H1 (cell line): ENCODE results near the gene SLC23A3.

Source experiments
- CTCF ChIP-seq, 3 experiments: IDR thresholded peaks; 1 replicate in 2 of 3; 2 replicates in 1 of 3; pipeline versions ENCODE4 v1.5.1 to v1.6.1; 2011; ENCODE audit warnings: low read length in 3 of 3, mild to moderate bottlenecking in 3 of 3, inconsistent platforms in 2 of 3, low read depth in 1 of 3, moderate library complexity in 1 of 3; ENCODE audit not compliant: insufficient read depth in 1 of 3; ENCODE audit errors: control extremely low read depth in 1 of 3
- HDAC2 ChIP-seq, 2 experiments: fragments of 300-600 bp in 1 of 2; sonication (generic) in 1 of 2; IDR thresholded peaks; 2 replicates each; pipeline ENCODE4 v1.6.1; 2011 to 2012; ENCODE audit warnings: low read depth in 2 of 2, low read length in 2 of 2, mild to moderate bottlenecking in 2 of 2, moderate library complexity in 2 of 2, borderline replicate concordance in 1 of 2, inconsistent platforms in 1 of 2
- MAX ChIP-seq: IDR thresholded peaks from 2 replicates; pipeline ENCODE4 v1.6.1; 2012; ENCODE audit warnings: inconsistent platforms
- PHF8 ChIP-seq: fragments of 200-600 bp; sonication (generic); conservative IDR thresholded peaks from 2 replicates; pipeline ENCODE4 v1.7.1; 2012; ENCODE audit warnings: low read depth, mild to moderate bottlenecking, inconsistent platforms, low read length, moderate library complexity
- POLR2A ChIP-seq, 2 experiments: IDR thresholded peaks; 1 replicate in 1 of 2; 2 replicates in 1 of 2; pipeline ENCODE4 v1.6.1; 2011; ENCODE audit warnings: low read depth in 2 of 2, low read length in 2 of 2, mild to moderate bottlenecking in 2 of 2; ENCODE audit errors: control extremely low read depth in 1 of 2
- POLR2AphosphoS5 ChIP-seq: IDR thresholded peaks from 2 replicates; pipeline ENCODE4 v1.6.1; 2011; ENCODE audit warnings: low read depth, low read length
- SP4 ChIP-seq: IDR thresholded peaks from 2 replicates; pipeline ENCODE4 v1.6.1; 2012; ENCODE audit warnings: low read length, inconsistent platforms
- USF2 ChIP-seq: IDR thresholded peaks from 2 replicates; pipeline ENCODE4 v1.6.1; 2011; ENCODE audit warnings: low read length, improper control_type of control experiment

- no peak for TF ChIP-seq CTCF (IDR thresholded peaks at IDR 0.05; ENCODE audit: control extremely low read depth in 1 of 3, insufficient read depth in 1 of 3, low read depth in 1 of 3, low read length in 3 of 3)
- TF ChIP-seq POLR2AphosphoS5, result no peak
- TF ChIP-seq SP4, result no peak
- no peak for TF ChIP-seq HDAC2 (IDR thresholded peaks at IDR 0.05; ENCODE audit: borderline replicate concordance in 1 of 2, low read depth in 2 of 2, low read length in 2 of 2)
- TF ChIP-seq USF2, result no peak
- no peak for TF ChIP-seq POLR2A (IDR thresholded peaks at IDR 0.05; ENCODE audit: control extremely low read depth in 1 of 2, low read depth in 2 of 2, low read length in 2 of 2)
- no peak for TF ChIP-seq MAX
- no peak for TF ChIP-seq PHF8
Measured at GRCh38 chr2:219158025-219158424, 11.8 kb downstream of the SLC23A3 start.
